Caco-2 (cell line): ENCODE results near the gene ZNF3. TPM values are rescaled to one million over a fixed set of nuclear protein-coding genes. Genes with fewer than 3 reads are reported as not detected.

Experiments used
- BruUV-seq: library from RNA; stranded (reverse); fragments of 400-500 nt; replicated peaks from 2 replicates; lab custom pipeline; 2021; lab: Mats Ljungman, UMichigan
- CTCF ChIA-PET: fragments of 300-600 bp; sonication (Branson Sonifier 250); formaldehyde crosslinking; loops from one replicate; lab custom pipeline; 2022; ENCODE audit warnings: antibody characterized with exemption; lab: Charles Lee
- POLR2A ChIA-PET: fragments of 300-600 bp; sonication (Branson Sonifier 250); formaldehyde crosslinking; loops from one replicate; lab custom pipeline; 2022; ENCODE audit warnings: antibody characterized with exemption; lab: Charles Lee
- DNase-seq, 2 experiments: peaks; one replicate each; pipeline versions ENCODE4 v3.0.0 to v3.0.0-alpha.2; 2020 to 2022
- H3K27me3 ChIP-seq: replicated peaks from 2 replicates; pipeline ENCODE4 v1.6.0; 2011; ENCODE audit warnings: low read length; ENCODE audit not compliant: control insufficient read depth, insufficient read depth
- H3K36me3 ChIP-seq: 2 replicates; pipeline ENCODE4 v1.5.1; 2011; ENCODE audit warnings: low read length; ENCODE audit not compliant: control insufficient read depth, insufficient read depth
- H3K4me1 ChIP-seq: fragments of 250-450 bp; sonication (Bioruptor Pico); 2 replicates; pipeline ENCODE4 v1.5.1; 2020; ENCODE audit warnings: mild to moderate bottlenecking
- H3K4me3 ChIP-seq: 2 replicates; pipeline ENCODE4 v1.5.1; 2011; ENCODE audit warnings: low read depth, mild to moderate bottlenecking, control low read depth, low read length
- H3K9me3 ChIP-seq: fragments of 250-450 bp; sonication (Bioruptor Pico); 2 replicates; pipeline ENCODE4 v1.5.1; 2020; ENCODE audit warnings: mild to moderate bottlenecking, moderate library complexity
- H3K27ac Mint-ChIP-seq: one replicate; pipeline ENCODE4 v1.8.0; 2022; ENCODE audit warnings: mixed read lengths; ENCODE audit not compliant: unreplicated experiment
- H3K27me3 Mint-ChIP-seq: one replicate; pipeline ENCODE4 v1.8.0; 2022; ENCODE audit warnings: mixed read lengths; ENCODE audit not compliant: insufficient read depth, unreplicated experiment
- H3K36me3 Mint-ChIP-seq: one replicate; pipeline ENCODE4 v1.8.0; 2022; ENCODE audit warnings: mild to moderate bottlenecking, mixed read lengths; ENCODE audit not compliant: insufficient read depth, unreplicated experiment
- H3K4me1 Mint-ChIP-seq: one replicate; pipeline ENCODE4 v1.8.0; 2022; ENCODE audit warnings: low read depth, mixed read lengths; ENCODE audit not compliant: unreplicated experiment
- H3K4me3 Mint-ChIP-seq: one replicate; pipeline ENCODE4 v1.8.0; 2022; ENCODE audit warnings: mild to moderate bottlenecking, moderate library complexity, mixed read lengths; ENCODE audit not compliant: unreplicated experiment
- H3K9me3 Mint-ChIP-seq: one replicate; pipeline ENCODE4 v1.8.0; 2022; ENCODE audit warnings: mixed read lengths; ENCODE audit not compliant: unreplicated experiment
- CTCF ChIP-seq, 2 experiments: fragments of 200-600 bp in 1 of 2; IDR thresholded peaks; 1 replicate in 1 of 2; 2 replicates in 1 of 2; pipeline versions ENCODE4 v1.5.1 to v1.8.0; 2011 to 2022; ENCODE audit warnings: antibody characterized with exemption in 1 of 2, control low read depth in 1 of 2, inconsistent platforms in 1 of 2, low read depth in 1 of 2, low read length in 1 of 2, mild to moderate bottlenecking in 1 of 2, moderate library complexity in 1 of 2; ENCODE audit not compliant: insufficient read depth in 1 of 2, severe bottlenecking in 1 of 2, unreplicated experiment in 1 of 2
- intact Hi-C: fragments of 100-400 bp; cut with micrococcal nuclease; formaldehyde crosslinking; loops from one replicate; pipeline ENCODE4 v1.10.0; 2022; ENCODE audit not compliant: unreplicated experiment
- total RNA-seq: library from RNA; stranded (reverse); gene quantifications from 2 replicates; pipeline ENCODE4 v1.2.3, GENCODE V29; 2022

ZNF3 gene
- total RNA-seq, 1 experiment from 2014 or later, result 37.8 TPM

GRCh38 chr7:100107125-100107737 is 25.7 kb upstream of the ZNF3 start:
- Mint-ChIP-seq H3K9me3 (no peaks in the 10 kb centered on the region), H3K36me3 (peaks cover 68% of the 10 kb centered on the region), H3K27ac (peak overlapping the region; percentile 21), H3K4me1 (no peaks in the 10 kb centered on the region), H3K27me3 (no peaks in the 10 kb centered on the region), H3K4me3 (no peak overlapping the region)
- no peak for TF ChIP-seq CTCF (IDR thresholded peaks at IDR 0.05; ENCODE audit: insufficient read depth in 1 of 2, low read depth in 1 of 2, low read length in 1 of 2, severe bottlenecking in 1 of 2, unreplicated experiment in 1 of 2)
- peaks cover 5% of the 10 kb centered on the region; the same call in 1 of the 2 replicates for H3K4me1 ChIP-seq
- ChIA-PET CTCF (no interaction called here), POLR2A (no interaction called here)
- no peak for DNase-seq
- H3K36me3 ChIP-seq, result peaks cover 4% of the 10 kb centered on the region
- H3K27me3 ChIP-seq, result no peaks in the 10 kb centered on the region
- H3K4me3 ChIP-seq, result no peak overlapping the region
- no peaks in the 10 kb centered on the region for H3K9me3 ChIP-seq
- TSS peak; percentile 90 for BruUV-seq
- intact Hi-C loops, result no loop called here

GRCh38 chr7:100106633-100107032 is 25.1 kb upstream of the ZNF3 start:
- peaks cover 4% of the 10 kb centered on the region for H3K36me3 ChIP-seq
- BruUV-seq, result no TSS peak

GRCh38 chr7:100105534-100105933 is 24.0 kb upstream of the ZNF3 start:
- Histone ChIP-seq H3K9me3 (no peaks in the 10 kb centered on the region), H3K4me3 (no peak overlapping the region), H3K36me3 (peaks cover 4% of the 10 kb centered on the region), H3K4me1 (peaks cover 5% of the 10 kb centered on the region; the same call in 1 of the 2 replicates), H3K27me3 (no peaks in the 10 kb centered on the region)
- TF ChIP-seq CTCF (IDR thresholded peaks at IDR 0.05; ENCODE audit: insufficient read depth in 1 of 2, low read depth in 1 of 2, low read length in 1 of 2, severe bottlenecking in 1 of 2, unreplicated experiment in 1 of 2), result no peak
- no TSS peak for BruUV-seq
- H3K27ac Mint-ChIP-seq, result no peak overlapping the region
- H3K27me3 Mint-ChIP-seq, result no peaks in the 10 kb centered on the region
- no peak overlapping the region for H3K4me3 Mint-ChIP-seq
- intact Hi-C loops, result no loop called here
- CTCF ChIA-PET, result interaction anchor here (0.6 kb wide), 1 partner anchor 13 kb away, joined by 3 read pairs; no protein-coding TSS in a partner anchor
- no peaks in the 10 kb centered on the region for H3K9me3 Mint-ChIP-seq
- no peaks in the 10 kb centered on the region for H3K4me1 Mint-ChIP-seq
- peaks cover 76% of the 10 kb centered on the region for H3K36me3 Mint-ChIP-seq
- POLR2A ChIA-PET, result no interaction called here
- DNase-seq, result no peak

More at GRCh38 chr7:100106633-100107032, 25.1 kb upstream of the ZNF3 start:
- CTCF ChIA-PET, result no interaction called here
- intact Hi-C loops, result no loop called here
- H3K27ac Mint-ChIP-seq, result no peak overlapping the region
- TF ChIP-seq CTCF (IDR thresholded peaks at IDR 0.05; ENCODE audit: insufficient read depth in 1 of 2, low read depth in 1 of 2, low read length in 1 of 2, severe bottlenecking in 1 of 2, unreplicated experiment in 1 of 2), result no peak
- H3K36me3 Mint-ChIP-seq, result peaks cover 73% of the 10 kb centered on the region
- no peaks in the 10 kb centered on the region for H3K9me3 Mint-ChIP-seq
- Histone ChIP-seq H3K27me3 (no peaks in the 10 kb centered on the region), H3K4me3 (no peak overlapping the region), H3K9me3 (no peaks in the 10 kb centered on the region), H3K4me1 (peaks cover 5% of the 10 kb centered on the region; the same call in 1 of the 2 replicates)
- no peak for DNase-seq
- no peaks in the 10 kb centered on the region for H3K4me1 Mint-ChIP-seq
- POLR2A ChIA-PET, result no interaction called here
- H3K4me3 Mint-ChIP-seq, result no peak overlapping the region
- no peaks in the 10 kb centered on the region for H3K27me3 Mint-ChIP-seq
